Neural cell (in vitro differentiated cells): ENCODE results near the gene ANKS1B. TPM values are rescaled to one million over a fixed set of nuclear protein-coding genes. Genes with fewer than 3 reads are reported as not detected.

ENCODE experiments used
- H2AFZ ChIP-seq: fragments of 200-600, 300-800 bp; sonication (generic), shearing (Covaris generic); 2 replicates; pipeline ENCODE4 v1.6.0; 2014; ENCODE audit warnings: low read depth, mild to moderate bottlenecking, antibody characterized with exemption, low read length, moderate library complexity
- H3F3A ChIP-seq: fragments of 200-600 bp; shearing (Covaris generic); 2 replicates; pipeline ENCODE4 v1.6.1; 2016; ENCODE audit warnings: mild to moderate bottlenecking, moderate library complexity, mixed read lengths, antibody characterized with exemption, low read length; ENCODE audit not compliant: insufficient read depth, poor library complexity, severe bottlenecking
- H3K27ac ChIP-seq: fragments of 200-600, 300-800 bp; sonication (generic), shearing (Covaris generic); 2 replicates; pipeline ENCODE4 v1.5.1; 2014; ENCODE audit warnings: mild to moderate bottlenecking, low read length, moderate library complexity
- H3K27me3 ChIP-seq: fragments of 300-800, 200-600 bp; sonication (generic), shearing (Covaris generic); 2 replicates; pipeline ENCODE4 v1.6.0; 2014; ENCODE audit warnings: mild to moderate bottlenecking, low read depth, low read length, moderate library complexity; ENCODE audit not compliant: insufficient read depth
- H3K36me3 ChIP-seq: fragments of 300-800, 200-600 bp; sonication (generic), shearing (Covaris generic); 2 replicates; pipeline ENCODE4 v1.5.1; 2014; ENCODE audit warnings: mild to moderate bottlenecking, antibody characterized with exemption, low read length, moderate library complexity; ENCODE audit not compliant: insufficient read depth
- H3K4me2 ChIP-seq: fragments of 300-800, 200-600 bp; sonication (generic), shearing (Covaris generic); 2 replicates; pipeline ENCODE4 v1.6.0; 2014; ENCODE audit warnings: mild to moderate bottlenecking, low read length
- H3K4me3 ChIP-seq: fragments of 300-800, 200-600 bp; sonication (generic), shearing (Covaris generic); 2 replicates; pipeline ENCODE4 v1.5.1; 2014; ENCODE audit warnings: mild to moderate bottlenecking, low read length, moderate library complexity
- H3K79me2 ChIP-seq: fragments of 200-600 bp; shearing (Covaris generic); replicated peaks from 2 replicates; pipeline ENCODE4 v1.6.0; 2014; ENCODE audit warnings: mild to moderate bottlenecking, low read length, moderate library complexity; ENCODE audit not compliant: insufficient read depth
- H3K9ac ChIP-seq: fragments of 300-800, 200-600 bp; sonication (generic), shearing (Covaris generic); 2 replicates; pipeline ENCODE4 v1.6.1; 2016; ENCODE audit warnings: mild to moderate bottlenecking, low read length, mixed read lengths
- H3K9me2 ChIP-seq: fragments of 200-600 bp; shearing (Covaris generic); 2 replicates; pipeline ENCODE4 v1.6.1; 2016; ENCODE audit warnings: mild to moderate bottlenecking, low read length, mixed read lengths; ENCODE audit not compliant: insufficient read depth
- H3K9me3 ChIP-seq: fragments of 200-600, 300-800 bp; sonication (generic), shearing (Covaris generic); 2 replicates; pipeline ENCODE4 v1.6.1; 2016; ENCODE audit warnings: mild to moderate bottlenecking, mixed run types, low read length, moderate library complexity, mixed read lengths
- H4K20me1 ChIP-seq: fragments of 200-600 bp; shearing (Covaris generic); 2 replicates; pipeline ENCODE4 v1.6.1; 2016; ENCODE audit warnings: mild to moderate bottlenecking, mixed run types; ENCODE audit not compliant: insufficient read depth
- CTCF ChIP-seq: fragments of 450-650 bp; IDR thresholded peaks from 2 replicates; pipeline ENCODE4 v1.5.1; 2014; ENCODE audit warnings: antibody characterized with exemption, mild to moderate bottlenecking, moderate library complexity; ENCODE audit not compliant: poor library complexity, severe bottlenecking
- EP300 ChIP-seq: fragments of 450-650 bp; conservative IDR thresholded peaks from 2 replicates; pipeline ENCODE4 v1.6.1; 2014; ENCODE audit warnings: antibody characterized with exemption, mild to moderate bottlenecking, moderate library complexity; ENCODE audit not compliant: poor library complexity, severe bottlenecking
- EZH2 ChIP-seq: fragments of 200-600, 300-800 bp; shearing (Covaris generic), sonication (generic); IDR thresholded peaks from 2 replicates; pipeline ENCODE4 v1.6.1; 2014; ENCODE audit warnings: antibody characterized with exemption, low read length, borderline replicate concordance, mild to moderate bottlenecking; ENCODE audit not compliant: insufficient read depth, poor library complexity, severe bottlenecking
- MXI1 ChIP-seq: fragments of 450-650 bp; conservative IDR thresholded peaks from 2 replicates; pipeline ENCODE4 v1.6.1; 2014; ENCODE audit warnings: antibody characterized with exemption, mild to moderate bottlenecking; ENCODE audit not compliant: poor library complexity, severe bottlenecking
- POLR2AphosphoS5 ChIP-seq: IDR thresholded peaks from 2 replicates; pipeline ENCODE4 v1.6.1; 2012
- RAD21 ChIP-seq: fragments of 450-650 bp; conservative IDR thresholded peaks from 2 replicates; pipeline ENCODE4 v1.6.1; 2014; ENCODE audit warnings: antibody characterized with exemption, mild to moderate bottlenecking, moderate library complexity
- REST ChIP-seq: IDR thresholded peaks from 2 replicates; pipeline ENCODE4 v1.6.1; 2012; ENCODE audit warnings: borderline replicate concordance
- SMC3 ChIP-seq: fragments of 450-650 bp; conservative IDR thresholded peaks from 2 replicates; pipeline ENCODE4 v1.6.1; 2014; ENCODE audit warnings: antibody characterized with exemption, mild to moderate bottlenecking, moderate library complexity; ENCODE audit not compliant: poor library complexity
- TAF1 ChIP-seq: IDR thresholded peaks from 2 replicates; pipeline ENCODE4 v1.6.1; 2012; ENCODE audit warnings: low read depth
- polyA plus RNA-seq: library from polyadenylated mRNA; depleted of rRNA; stranded (reverse); fragments of >200 nt; gene quantifications from 2 replicates; pipeline ENCODE4 v1.2.3, GENCODE V29; 2014

ANKS1B gene
- polyA plus RNA-seq, 1 donor from 2014 or later: 65.6 TPM

GRCh38 chr12:98948343-98948949, 1036.3 kb downstream of the ANKS1B start:
- Histone ChIP-seq H2AFZ (no peak overlapping the region), H3K4me3 (no peak overlapping the region), H3K27me3 (no peaks in the 10 kb centered on the region), H3F3A (no peaks in the 10 kb centered on the region), H3K4me2 (no peak overlapping the region), H3K9me3 (no peaks in the 10 kb centered on the region), H3K9me2 (no peaks in the 10 kb centered on the region), H3K36me3 (no peaks in the 10 kb centered on the region), H4K20me1 (no peaks in the 10 kb centered on the region), H3K79me2 (no peaks in the 10 kb centered on the region), H3K27ac (no peak overlapping the region), H3K9ac (no peak overlapping the region)
- TF ChIP-seq REST (no peak), SMC3 (no peak), RAD21 (no peak), MXI1 (no peak), EP300 (no peak), TAF1 (no peak), EZH2 (no peak), CTCF (no peak), POLR2AphosphoS5 (no peak)

DNA sequence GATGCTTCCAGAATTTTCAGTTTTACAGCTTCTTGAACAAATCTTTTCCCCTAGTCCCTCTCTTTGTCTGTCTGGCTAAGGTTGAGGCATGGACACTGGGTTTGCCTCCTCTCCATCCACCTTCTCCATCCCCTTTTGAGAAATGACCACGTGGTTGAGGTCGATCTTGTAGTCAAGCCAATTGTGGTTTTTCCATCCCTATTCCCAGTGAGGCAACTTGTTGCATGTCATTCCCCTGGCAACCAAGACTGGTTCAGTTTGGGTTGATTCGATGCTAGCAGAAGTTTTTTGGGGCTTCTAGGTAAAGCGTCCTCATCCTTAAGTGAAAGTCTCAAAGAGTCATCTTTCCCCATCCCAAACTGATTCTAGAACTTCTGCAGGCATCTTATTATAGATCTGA, 1038.9 kb downstream of the ANKS1B start:
- Histone ChIP-seq H3K36me3 (no peaks in the 10 kb centered on the region), H4K20me1 (no peaks in the 10 kb centered on the region), H3K4me2 (no peak overlapping the region), H3K9me3 (no peaks in the 10 kb centered on the region), H3K27me3 (no peaks in the 10 kb centered on the region), H3K27ac (no peak overlapping the region), H3K79me2 (no peaks in the 10 kb centered on the region), H3F3A (no peaks in the 10 kb centered on the region), H3K4me3 (no peak overlapping the region), H3K9me2 (no peaks in the 10 kb centered on the region), H3K9ac (no peak overlapping the region), H2AFZ (no peak overlapping the region)
- TF ChIP-seq SMC3 (no peak), CTCF (no peak), TAF1 (no peak), POLR2AphosphoS5 (no peak), REST (no peak), MXI1 (no peak), RAD21 (no peak), EP300 (no peak), EZH2 (no peak)
